Measurements from ENCODE around the gene GATAD2A. TPM values are rescaled to one million over a fixed set of nuclear protein-coding genes. Genes with fewer than 3 reads are reported as not detected.

Gene GATAD2A
- total RNA-seq, 3 donors from 2014 or later: 89.3 to 117 (median 107) TPM

DNA sequence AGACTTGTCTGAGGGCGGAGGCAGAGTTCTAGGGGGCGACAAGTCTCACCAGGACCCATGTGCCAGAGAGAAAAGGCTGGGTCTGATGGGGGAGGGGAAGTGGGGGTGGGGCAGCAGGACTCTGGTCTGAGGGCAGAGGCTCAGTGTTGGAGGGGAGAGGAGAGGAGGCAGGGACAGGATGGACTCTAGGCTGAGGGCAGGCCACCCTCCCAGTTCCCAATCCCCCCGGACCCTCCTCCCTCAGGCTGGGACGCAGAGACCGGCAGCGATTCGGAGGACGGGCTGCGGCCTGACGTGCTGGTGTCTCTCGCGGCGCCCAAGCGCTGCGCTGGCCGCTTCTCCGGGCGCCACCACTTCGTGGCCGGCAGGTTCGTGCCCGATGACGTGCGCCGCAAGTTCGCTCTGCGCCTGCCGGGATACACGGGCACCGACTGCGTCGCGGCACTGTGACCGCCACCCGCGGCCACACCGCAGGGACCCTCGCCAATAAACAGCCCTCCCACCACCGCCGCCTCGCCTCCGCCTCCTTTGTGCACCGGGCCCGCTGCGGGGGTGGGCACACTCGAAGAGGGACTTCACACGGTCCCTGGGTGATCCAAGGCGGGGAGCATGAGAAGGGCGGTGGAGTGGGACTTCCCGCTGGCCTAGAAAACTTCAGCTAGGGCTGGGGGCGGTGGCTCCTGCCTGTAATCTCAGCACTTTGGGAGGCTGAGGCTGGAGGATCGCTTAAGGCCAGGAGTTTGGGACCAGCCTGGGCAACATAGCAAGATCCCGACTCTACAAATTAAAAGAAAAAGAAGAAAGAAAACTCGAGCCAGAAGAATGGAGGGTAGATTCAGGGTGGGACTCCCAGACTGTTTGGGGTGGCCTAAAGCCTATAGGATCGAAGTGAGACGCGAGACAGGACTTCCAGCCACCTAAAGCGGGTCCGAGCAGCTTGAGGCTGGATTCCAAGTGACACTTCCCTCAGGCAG, 131.9 kb downstream of the GATAD2A start:
- TF ChIP-seq, protein P1, sequence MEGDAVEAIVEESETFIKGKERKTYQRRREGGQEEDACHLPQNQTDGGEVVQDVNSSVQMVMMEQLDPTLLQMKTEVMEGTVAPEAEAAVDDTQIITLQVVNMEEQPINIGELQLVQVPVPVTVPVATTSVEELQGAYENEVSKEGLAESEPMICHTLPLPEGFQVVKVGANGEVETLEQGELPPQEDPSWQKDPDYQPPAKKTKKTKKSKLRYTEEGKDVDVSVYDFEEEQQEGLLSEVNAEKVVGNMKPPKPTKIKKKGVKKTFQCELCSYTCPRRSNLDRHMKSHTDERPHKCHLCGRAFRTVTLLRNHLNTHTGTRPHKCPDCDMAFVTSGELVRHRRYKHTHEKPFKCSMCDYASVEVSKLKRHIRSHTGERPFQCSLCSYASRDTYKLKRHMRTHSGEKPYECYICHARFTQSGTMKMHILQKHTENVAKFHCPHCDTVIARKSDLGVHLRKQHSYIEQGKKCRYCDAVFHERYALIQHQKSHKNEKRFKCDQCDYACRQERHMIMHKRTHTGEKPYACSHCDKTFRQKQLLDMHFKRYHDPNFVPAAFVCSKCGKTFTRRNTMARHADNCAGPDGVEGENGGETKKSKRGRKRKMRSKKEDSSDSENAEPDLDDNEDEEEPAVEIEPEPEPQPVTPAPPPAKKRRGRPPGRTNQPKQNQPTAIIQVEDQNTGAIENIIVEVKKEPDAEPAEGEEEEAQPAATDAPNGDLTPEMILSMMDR (IDR thresholded peaks at IDR 0.05): no peak
- intact Hi-C loops (cut with DNase I, micrococcal nuclease): no loop called here
- Histone ChIP-seq H3K4me3 (no peak overlapping the region), H3K9me3 (no peaks in the 10 kb centered on the region), H3K4me1 (ENCODE audit: low read depth) (peaks cover 22% of the 10 kb centered on the region), H3K36me3 (ENCODE audit: low read depth) (no peaks in the 10 kb centered on the region)
- DNase-seq (peak in 1 of 3 donors; percentile 39), ATAC-seq (peak; percentile 7)

DNA sequence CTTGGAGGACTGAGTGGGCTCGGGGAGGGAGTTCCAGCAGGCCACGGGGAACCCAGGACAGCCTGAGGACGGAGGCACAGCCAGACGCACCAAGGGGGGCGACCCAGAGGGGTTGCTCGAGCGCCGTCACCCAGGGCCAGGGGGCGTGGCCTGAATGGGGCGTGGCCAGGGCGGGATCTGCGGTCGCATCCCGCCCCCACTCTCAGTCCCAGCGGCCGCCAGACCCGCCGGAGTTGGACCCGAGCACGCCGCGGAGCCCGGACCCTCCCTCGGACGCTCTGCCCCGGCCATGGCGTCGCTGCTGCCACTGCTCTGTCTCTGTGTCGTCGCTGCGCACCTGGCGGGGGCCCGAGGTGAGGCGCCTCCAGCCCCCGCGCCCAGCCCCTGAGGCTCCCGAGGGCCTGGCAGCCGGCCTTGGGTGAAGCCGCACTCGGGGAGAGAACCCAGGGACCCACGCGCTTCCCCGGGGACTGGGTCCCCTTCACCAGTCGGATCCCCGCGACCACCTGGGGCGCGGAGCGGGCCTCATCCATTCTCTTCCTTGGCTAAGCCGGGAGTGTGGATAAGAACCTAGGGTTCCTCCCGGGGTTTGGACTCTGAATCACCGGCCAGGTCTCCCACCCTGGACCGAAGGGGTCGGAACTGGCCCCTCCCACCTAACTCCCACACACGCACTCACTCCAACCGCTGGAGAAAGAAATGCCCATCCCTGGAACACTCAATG, 132.7 kb downstream of the GATAD2A start, which contains the start of gene CILP2:
Gene CILP2, plus strand, starts transcription at position 205 of the 724 bp plus-strand sequence. Its CDS starts 85 bp downstream, at position 290.
- intact Hi-C loops (cut with DNase I, micrococcal nuclease): no loop called here
- Histone ChIP-seq H3K9me3 (no peaks in the 10 kb centered on the region), H3K4me3 (no peak within 1 kb of the TSS), H3K36me3 (ENCODE audit: low read depth) (no peaks in the 10 kb centered on the region), H3K4me1 (ENCODE audit: low read depth) (peaks cover 20% of the 10 kb centered on the region)
- TF ChIP-seq, protein P1 (IDR thresholded peaks at IDR 0.05): no peak
- ATAC-seq (peak; percentile 33), DNase-seq (peak in 2 of 3 donors; percentile 59 to 65)

DNA sequence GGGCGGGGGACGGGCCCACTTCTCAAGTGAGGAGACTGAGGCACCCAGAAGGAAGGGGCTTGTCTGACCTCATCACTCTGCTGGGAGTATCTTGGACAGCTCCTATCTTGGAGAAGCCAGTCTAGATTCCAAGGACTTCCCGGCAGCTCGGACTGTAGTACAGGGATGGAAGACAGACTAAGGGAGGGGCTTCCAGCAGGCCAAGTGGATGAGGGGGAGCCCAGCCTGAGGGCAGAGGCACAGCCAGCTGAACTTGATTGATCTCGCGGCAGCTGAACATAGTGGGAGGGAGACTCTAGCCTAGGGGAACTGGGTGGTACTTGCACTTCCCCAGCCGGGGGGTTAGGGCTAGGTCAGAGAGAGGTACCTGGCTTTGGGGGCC, 133.3 kb downstream of the GATAD2A start:
- Histone ChIP-seq H3K4me1 (ENCODE audit: low read depth) (peaks cover 20% of the 10 kb centered on the region), H3K36me3 (ENCODE audit: low read depth) (no peaks in the 10 kb centered on the region), H3K4me3 (no peak overlapping the region), H3K9me3 (no peaks in the 10 kb centered on the region)
- intact Hi-C loops (cut with DNase I, micrococcal nuclease): no loop called here
- TF ChIP-seq, protein P1 (IDR thresholded peaks at IDR 0.05): no peak
- no peak for DNase-seq
- no peak for ATAC-seq

DNA sequence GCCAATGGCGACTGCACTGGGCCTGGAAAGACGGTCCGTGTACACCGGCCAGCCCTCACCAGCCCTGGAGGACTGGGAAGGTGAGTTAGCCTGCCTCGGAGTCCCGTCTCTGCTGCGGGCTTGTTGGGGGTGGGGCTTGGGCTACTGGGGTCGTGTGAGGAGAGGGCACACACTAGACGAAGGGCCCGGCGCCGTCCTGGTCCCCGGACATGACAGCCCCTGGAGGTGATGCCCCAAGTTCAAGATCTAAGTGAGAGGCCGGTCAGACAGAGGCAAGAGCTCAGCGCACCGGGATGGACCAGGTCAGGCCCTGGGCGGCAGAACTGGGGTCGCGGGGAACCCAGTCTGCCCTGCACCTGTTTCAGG, 134.2 kb downstream of the GATAD2A start:
- ATAC-seq (no peak), DNase-seq (no peak)
- Histone ChIP-seq H3K4me1 (ENCODE audit: low read depth) (peaks cover 20% of the 10 kb centered on the region), H3K36me3 (ENCODE audit: low read depth) (no peaks in the 10 kb centered on the region), H3K9me3 (no peaks in the 10 kb centered on the region), H3K4me3 (no peak overlapping the region)
- TF ChIP-seq, protein P1 (IDR thresholded peaks at IDR 0.05): no peak
- intact Hi-C loops (cut with DNase I, micrococcal nuclease): no loop called here

DNA sequence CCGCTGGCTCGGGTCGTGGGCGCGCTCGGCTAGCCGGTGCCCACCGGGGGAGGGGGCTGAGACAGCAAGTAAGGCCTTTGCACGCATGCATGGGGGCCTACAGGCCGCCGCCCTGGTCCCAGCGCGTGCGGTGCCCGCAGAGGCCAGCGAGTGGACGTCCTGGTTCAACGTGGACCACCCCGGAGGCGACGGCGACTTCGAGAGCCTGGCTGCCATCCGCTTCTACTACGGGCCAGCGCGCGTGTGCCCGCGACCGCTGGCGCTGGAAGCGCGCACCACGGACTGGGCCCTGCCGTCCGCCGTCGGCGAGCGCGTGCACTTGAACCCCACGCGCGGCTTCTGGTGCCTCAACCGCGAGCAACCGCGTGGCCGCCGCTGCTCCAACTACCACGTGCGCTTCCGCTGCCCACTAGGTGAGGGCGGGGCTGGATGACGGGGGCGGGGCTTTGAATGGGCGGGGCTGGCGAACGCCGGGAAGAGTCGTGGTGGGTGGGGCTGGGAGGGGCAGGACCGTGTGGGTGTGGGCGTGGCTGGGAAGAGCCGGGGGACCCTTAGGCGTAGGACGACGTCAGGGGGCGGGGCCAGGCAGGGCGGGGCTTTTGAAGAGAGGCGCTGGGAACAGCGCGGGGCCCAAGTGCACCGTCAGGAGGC, 134.7 kb downstream of the GATAD2A start:
- no peak overlapping the region for H3K4me3 ChIP-seq
- H3K4me1 ChIP-seq (ENCODE audit: low read depth): peaks cover 20% of the 10 kb centered on the region
- intact Hi-C loops (cut with DNase I, micrococcal nuclease): no loop called here
- ATAC-seq (peak; percentile 67), DNase-seq (peak; percentile 84 to 88 (median 87))
- H3K9me3 ChIP-seq: no peaks in the 10 kb centered on the region
- no peaks in the 10 kb centered on the region for H3K36me3 ChIP-seq (ENCODE audit: low read depth)
- TF ChIP-seq, protein P1 (IDR thresholded peaks at IDR 0.05): no peak

Measured in mucosa of descending colon (tissue), 3 donors.